HepG2 (cell line): ENCODE data around the gene CPPED1.

Experiments used
- FOXA1 ChIP-seq, 2 experiments: fragments of 450-650 bp in 1 of 2; sonication (generic) in 1 of 2; formaldehyde crosslinking in 1 of 2; IDR thresholded peaks; 2 replicates each; pipeline versions ENCODE4 v1.4.0 to v1.6.1; 2016 to 2020; ENCODE audit warnings: missing genetic modification reagents in 1 of 2
- GABPA ChIP-seq, 2 experiments: IDR thresholded peaks; 2 replicates each; pipeline ENCODE4 v1.6.1; 2011 to 2016; ENCODE audit warnings: low read depth in 2 of 2, low read length in 1 of 2, missing biosample characterization in 1 of 2, missing genetic modification characterization in 1 of 2
- JUND ChIP-seq: sonication (generic); formaldehyde crosslinking; IDR thresholded peaks from 2 replicates; pipeline ENCODE4 v1.8.0; 2022; ENCODE audit warnings: mild to moderate bottlenecking, missing genetic modification reagents
- PAXIP1 ChIP-seq: sonication (generic); formaldehyde crosslinking; conservative IDR thresholded peaks from 2 replicates; pipeline ENCODE4 v1.4.0; 2020; ENCODE audit warnings: mild to moderate bottlenecking, missing genetic modification reagents, moderate library complexity
- RARG ChIP-seq: sonication (generic); formaldehyde crosslinking; IDR thresholded peaks from 2 replicates; pipeline ENCODE4 v1.4.0; 2020; ENCODE audit warnings: low read depth, mild to moderate bottlenecking, missing genetic modification reagents
- SOX5 ChIP-seq: IDR thresholded peaks from 2 replicates; pipeline ENCODE4 v1.6.1; 2016; ENCODE audit warnings: borderline replicate concordance
- TF ChIP-seq, protein P1 (sequence below): sonication (generic); formaldehyde crosslinking; IDR thresholded peaks from 2 replicates; pipeline ENCODE4 v1.5.1; 2020; ENCODE audit warnings: missing genetic modification reagents, mild to moderate bottlenecking, borderline replicate concordance
- TF ChIP-seq, protein P2 (sequence below): sonication (generic); formaldehyde crosslinking; IDR thresholded peaks from 2 replicates; pipeline ENCODE4 v1.5.0; 2020; ENCODE audit warnings: missing genetic modification reagents

DNA sequence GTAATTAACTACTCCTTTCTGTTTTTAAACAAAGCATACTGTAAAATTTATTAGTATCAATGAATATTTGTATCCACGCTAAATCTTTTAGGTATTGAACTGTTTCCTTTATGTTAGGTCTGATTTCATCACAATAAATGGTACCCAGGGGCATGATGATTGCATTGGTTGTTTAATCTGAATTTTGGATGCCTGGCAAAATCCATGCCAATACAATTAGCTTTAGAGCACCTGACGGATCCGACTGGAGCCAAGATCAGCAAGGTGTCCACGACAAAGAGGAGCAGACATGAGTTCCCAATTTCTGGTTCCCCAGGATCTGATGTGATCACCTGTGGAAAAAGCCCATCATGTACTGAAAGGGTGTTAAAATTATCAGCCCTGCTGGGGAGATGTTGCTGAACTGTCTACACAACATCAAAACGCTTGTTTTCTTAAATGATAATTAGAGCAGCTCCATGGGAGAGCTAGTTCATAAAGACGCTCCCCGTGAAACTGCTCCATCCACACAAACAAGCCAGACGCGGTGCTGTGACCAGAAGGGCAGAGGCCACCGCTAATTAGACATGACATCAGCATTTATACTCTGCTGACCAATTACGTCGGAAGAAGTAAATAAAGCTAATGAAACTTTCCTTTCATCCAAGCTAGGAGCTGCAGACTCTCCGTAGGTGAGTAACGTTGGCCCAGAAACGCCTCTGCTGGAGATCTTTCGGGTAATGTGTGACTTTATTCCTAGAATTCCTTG lies 151.7 kb downstream of the CPPED1 start:
- TF ChIP-seq JUND (CRISPR knock-in tag) = no peak
- TF ChIP-seq, protein P1, sequence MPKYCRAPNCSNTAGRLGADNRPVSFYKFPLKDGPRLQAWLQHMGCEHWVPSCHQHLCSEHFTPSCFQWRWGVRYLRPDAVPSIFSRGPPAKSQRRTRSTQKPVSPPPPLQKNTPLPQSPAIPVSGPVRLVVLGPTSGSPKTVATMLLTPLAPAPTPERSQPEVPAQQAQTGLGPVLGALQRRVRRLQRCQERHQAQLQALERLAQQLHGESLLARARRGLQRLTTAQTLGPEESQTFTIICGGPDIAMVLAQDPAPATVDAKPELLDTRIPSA (CRISPR knock-in tag) = no peak
- TF ChIP-seq FOXA1 (IDR thresholded peaks at IDR 0.05) = no peak
- TF ChIP-seq FOXA1 (CRISPR knock-in tag; IDR thresholded peaks at IDR 0.05) = no peak
- TF ChIP-seq PAXIP1 (CRISPR knock-in tag) = no peak
- no peak for TF ChIP-seq GABPA (IDR thresholded peaks at IDR 0.05; ENCODE audit: low read depth, low read length)
- no peak for TF ChIP-seq GABPA (CRISPR knock-in tag; IDR thresholded peaks at IDR 0.05; ENCODE audit: low read depth)
- TF ChIP-seq SOX5 (CRISPR knock-in tag) = no peak
- no peak for TF ChIP-seq RARG (CRISPR knock-in tag)
- TF ChIP-seq, protein P2, sequence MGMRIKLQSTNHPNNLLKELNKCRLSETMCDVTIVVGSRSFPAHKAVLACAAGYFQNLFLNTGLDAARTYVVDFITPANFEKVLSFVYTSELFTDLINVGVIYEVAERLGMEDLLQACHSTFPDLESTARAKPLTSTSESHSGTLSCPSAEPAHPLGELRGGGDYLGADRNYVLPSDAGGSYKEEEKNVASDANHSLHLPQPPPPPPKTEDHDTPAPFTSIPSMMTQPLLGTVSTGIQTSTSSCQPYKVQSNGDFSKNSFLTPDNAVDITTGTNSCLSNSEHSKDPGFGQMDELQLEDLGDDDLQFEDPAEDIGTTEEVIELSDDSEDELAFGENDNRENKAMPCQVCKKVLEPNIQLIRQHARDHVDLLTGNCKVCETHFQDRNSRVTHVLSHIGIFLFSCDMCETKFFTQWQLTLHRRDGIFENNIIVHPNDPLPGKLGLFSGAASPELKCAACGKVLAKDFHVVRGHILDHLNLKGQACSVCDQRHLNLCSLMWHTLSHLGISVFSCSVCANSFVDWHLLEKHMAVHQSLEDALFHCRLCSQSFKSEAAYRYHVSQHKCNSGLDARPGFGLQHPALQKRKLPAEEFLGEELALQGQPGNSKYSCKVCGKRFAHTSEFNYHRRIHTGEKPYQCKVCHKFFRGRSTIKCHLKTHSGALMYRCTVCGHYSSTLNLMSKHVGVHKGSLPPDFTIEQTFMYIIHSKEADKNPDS (CRISPR knock-in tag) = no peak
